HG02798 (cell line): Measurements from ENCODE around the gene PDIA5.
A peak's percentile ranks its signal among the peaks of the same experiment; 100 is the strongest.

Experiments
- ATAC-seq: cut with Tn5 transposase; IDR thresholded peaks from one replicate; pipeline ENCODE4 v1.9.1; 2021; ENCODE audit warnings: mild to moderate bottlenecking; ENCODE audit not compliant: unreplicated experiment, poor library complexity

The PDIA5 gene

DNA sequence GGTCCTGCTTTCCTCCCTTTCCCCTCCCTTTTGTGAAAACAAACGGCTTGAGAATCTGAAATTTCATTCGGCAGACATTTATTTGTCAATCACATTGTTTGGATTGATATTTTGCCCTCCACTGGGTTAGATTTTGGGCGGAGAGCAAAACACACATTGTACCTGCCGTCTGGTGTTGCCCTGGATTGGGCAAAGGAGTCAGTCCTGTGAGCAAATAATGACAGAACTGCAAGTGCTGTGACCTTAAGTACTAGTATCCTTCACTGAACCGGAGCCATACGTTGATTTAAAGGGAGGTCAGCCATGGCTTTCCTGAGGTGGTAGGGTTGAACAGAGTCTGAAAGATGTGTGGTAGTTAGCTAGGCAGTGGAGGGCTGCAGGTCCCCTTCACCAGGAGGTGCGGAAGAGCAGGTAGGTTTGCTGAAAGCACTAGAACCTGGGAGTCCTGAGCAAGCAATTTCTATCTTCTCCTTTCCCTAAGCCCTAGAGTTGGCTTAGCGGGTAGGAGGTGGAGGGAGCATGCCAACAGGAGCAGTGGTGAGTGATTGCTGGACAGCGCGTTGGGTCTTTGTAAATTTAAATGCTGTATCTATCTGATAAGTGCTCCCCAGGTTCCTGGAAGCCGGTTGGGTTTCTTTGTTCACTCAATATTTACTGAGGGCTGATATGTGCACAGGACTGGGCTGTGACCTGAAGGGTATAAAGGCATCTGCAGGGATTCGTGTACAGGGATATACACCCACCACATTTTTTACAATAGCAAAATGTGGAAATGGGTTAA lies 2.0 kb downstream of the PDIA5 start:
- no peak for ATAC-seq

DNA sequence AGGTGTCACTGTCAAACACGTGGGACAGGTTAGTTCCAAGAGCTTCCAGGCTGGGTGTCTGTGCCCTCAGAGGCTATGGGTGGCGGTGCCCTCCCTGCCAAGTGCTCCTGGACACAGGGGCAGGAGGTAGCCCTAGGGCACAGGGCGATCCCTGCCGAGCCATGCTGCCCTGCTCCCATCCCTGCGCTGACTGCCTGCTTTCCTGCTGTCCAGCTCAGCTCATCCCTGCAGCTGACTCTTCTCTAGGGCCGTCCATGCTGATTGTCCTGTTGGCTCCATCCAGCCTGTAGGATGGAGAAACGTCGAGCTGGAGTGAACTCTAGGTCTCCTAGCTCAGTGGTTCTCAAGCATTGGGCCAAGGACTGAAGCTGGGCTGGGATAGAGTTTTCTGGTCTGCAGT lies 3.7 kb downstream of the PDIA5 start:
- ATAC-seq = no peak

DNA sequence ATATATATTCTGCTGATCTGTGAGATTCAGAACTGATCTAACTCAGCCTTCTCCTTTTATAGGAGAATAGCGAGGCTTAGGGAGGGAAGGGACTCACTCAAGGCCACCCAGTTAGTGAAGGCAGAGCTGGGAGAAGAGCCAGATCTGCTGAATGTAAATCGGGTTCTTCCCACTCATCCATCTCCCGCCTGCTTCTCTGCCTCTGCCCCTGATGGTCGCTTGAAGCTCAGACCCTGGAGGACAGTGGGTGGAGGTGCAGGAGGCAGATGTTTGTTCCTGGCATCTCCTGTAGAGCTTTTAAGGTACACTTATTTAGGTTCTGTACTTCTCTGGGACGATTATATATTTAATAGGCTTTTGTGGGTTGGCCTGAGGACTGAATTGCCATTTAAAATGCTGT lies 4.3 kb downstream of the PDIA5 start:
- no peak for ATAC-seq

DNA sequence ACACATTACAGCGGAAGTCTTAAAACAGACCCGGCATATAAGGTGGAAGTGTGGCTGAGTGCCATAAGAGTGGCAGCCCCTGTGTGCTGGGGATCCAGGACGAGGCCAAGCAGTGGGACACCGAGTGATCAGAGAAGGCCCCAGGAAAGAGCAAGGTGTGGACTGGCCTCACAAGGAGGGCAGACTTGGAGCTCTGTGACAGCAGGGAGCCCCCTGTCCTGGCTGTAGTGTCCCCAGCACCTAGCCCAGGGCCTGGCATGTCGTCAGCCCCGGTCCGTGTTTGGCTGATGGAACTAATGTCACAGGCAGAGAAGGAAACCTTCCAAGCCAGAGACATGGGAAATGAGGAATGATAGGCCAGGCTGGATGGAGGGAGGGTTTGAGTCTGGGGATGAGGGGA lies 4.8 kb downstream of the PDIA5 start:
- ATAC-seq = no peak

DNA sequence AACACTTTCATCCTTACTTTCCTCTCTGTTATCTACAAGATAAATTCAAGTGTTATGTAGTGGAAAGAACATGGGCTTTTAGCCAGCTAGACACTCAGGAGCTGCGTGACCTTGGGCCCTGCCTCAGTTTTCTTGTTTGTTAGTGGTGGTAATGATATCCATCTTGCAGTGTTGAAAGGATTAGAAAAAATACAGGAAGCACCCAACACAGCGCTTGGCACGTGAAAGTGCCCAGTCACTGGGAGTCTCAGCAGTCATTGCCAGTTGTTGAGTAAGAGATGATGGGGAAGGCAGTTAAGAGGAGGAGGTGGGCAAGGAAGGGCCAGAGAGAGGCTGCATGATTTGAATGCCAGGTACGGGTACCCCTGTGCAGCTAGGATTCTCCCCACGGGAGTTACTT lies 5.3 kb downstream of the PDIA5 start:
- no peak for ATAC-seq

DNA sequence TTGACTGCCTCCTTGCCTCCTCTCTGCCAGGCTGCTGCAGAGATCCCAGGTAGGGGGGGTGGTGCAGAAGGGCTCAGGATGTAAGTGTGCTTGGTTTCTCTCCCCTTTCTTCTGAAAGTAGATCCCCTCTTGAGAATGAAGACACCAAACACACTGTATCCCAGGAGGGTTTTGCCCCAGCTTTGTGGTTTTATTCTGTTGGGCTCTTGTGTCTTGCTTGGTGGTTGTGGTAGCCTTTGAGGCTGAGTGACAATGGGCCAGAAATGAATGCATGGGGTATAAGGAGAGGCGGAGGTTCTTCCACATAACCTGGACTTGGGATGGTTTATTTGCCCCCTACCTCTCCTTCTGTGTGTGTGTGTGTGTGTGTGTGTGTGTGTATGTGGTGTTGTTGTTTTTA lies 5.7 kb downstream of the PDIA5 start:
- no peak for ATAC-seq

DNA sequence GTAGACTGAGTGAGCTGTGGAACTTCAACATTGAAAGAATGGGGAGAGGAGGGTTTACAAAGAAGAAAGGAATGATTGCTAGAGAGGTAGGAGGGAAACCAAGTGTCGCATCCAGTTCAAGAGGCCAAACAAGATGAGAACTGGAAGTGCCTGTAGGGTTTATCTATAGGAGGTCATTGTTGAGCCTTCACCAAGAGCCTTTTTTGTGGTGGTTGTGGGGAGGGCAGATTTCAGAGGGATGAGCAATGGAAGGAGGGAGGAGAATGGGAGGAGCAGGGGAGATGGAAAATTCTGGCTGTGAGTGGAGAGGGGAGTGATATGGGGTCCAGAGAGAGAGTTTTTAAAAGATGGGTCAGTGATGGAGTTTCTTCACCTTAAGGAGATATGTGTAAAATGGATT lies 8.5 kb downstream of the PDIA5 start:
- no peak for ATAC-seq

DNA sequence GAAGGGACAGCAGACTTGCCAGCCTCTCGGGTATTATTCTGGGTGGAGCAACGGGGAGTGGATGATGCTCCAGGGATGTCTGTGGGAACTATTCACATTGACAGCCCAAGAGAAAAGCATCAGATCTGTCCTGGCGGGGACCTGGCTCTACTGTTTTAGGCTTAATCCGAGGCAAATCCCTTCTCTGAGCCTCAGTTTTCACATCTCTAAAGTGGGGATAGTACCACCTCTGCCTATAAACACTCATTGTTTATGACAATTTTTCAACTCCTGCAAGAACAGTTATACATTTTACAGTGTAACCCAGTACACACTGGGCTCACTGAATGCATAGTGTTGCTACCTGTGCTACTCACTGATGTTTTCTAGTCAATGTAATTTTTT lies 9.3 kb downstream of the PDIA5 start:
- ATAC-seq = no peak

DNA sequence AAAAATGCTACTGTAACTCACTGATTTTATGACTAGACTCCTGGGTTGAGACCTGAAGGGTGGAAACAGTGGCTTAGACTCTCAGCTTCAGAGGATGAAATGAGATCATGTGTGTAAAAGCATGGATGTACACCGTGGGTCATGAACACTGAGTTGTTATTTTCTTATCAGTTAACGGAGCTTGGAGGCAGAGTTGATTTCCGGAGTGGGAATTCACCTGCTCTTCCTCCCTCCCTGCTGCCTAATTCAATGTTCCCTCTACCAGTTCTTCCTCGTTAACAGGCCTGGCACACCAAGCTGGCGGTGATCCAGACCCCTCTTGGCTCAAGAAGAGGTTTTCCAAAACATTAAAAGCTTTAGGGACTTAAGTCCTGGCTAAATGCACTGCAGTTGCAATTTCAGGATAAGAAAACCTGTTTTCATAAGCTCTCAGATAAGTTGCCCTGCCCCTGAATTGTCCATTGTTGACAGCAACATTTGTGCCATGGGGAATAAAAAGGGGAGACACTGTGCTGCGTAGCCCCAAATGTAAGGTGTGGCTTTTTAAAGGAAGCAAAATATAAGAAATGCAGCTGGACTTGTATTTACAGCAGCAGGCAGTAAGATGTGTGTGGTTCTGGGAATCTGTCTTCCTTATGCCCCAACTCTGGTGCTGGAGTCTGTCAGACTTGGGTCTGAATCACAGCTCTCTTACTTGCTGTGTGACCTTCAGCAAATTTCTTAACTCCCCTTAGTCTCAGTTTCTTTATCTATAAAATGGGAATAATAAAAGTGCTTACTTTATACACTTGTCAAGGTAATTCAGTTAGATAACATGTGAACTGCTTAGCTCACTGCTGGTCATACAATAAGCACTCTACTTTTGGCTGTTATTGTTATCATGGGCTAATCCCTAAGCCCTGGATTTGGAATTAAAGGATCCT lies 9.9 kb downstream of the PDIA5 start:
- no peak for ATAC-seq

DNA sequence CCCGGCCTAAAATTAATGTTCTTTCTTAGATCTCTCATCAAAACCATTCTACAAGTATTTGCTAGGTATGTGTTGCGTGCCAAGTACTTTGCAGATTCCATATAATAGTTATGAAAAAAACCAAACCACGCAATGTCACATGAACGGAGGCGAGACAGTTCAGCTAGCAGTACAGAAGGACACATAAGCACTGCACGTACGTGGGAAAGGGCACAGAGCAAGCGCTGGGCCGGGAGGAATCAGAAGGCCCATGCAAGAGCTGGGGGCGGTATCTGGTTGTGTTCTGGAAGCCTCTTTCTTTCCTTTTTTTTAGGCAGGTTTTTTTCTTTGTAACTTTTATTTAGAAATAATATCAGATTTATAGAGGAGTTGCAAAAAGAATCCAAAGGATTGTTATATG lies 11.3 kb downstream of the PDIA5 start:
- ATAC-seq = no peak

DNA sequence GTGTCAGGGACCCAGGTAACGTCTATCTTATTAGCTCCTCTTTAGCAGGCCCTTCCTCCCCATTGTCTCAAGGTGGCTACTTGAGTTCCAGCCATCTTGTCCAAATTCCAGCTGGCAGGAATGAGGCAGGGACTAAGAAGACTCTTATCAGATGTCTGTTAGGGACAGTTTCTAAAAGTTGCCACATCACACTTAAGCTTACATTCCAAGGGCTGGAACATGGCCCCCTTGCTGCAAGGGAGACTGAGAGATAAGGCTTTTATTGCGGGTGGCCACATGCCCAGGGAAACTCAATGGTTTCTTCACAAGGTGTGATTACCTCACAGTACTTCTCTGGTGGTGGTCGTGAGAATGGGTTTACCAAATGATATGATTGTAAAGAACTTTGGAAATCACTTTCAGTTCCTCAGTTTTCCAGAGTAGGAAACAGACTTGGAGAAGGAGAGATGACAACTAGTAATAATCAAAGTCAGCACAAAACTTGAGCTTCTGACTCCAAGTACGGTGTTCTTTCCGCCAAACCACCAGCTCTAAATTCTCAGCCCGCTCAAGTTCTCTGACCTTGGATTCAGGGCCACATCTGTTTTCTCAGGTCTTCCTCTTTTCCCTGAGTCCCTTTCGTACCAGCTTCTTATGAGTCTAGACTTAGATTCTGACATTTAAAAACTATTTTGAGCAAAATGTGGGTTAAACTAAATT lies 14.2 kb downstream of the PDIA5 start:
- ATAC-seq = no peak

DNA sequence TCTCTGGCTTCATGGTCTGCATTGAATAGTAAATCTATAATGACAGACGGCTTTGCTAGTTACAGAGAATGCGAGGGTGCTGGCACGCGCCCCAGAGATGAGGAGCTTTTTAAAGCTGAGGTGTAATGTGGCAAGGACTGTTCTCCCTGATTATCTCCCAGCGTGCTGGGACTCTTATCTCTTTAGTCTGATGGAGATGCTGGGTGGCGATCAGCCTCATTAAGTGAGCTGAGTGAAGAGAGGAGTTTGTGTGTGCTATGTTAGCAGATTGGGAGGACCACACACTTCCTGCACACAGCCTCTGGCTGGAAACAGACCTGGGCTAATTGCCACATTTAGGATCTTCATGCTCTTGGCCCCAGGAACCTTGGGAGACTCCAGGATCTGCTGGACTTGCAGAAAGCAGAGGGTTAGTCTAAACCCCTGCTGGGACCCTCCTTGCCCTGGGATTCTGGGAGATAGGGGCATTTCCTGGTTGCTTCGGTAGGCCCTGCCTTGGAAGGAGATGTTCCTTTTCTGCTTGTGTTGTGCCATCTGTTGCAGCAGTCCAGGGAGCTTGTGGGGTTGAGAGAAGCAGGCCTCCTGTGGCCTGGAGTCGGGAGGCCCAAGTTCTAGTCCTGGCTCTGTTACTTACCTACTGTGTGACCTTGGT lies 15.0 kb downstream of the PDIA5 start:
- ATAC-seq = no peak

DNA sequence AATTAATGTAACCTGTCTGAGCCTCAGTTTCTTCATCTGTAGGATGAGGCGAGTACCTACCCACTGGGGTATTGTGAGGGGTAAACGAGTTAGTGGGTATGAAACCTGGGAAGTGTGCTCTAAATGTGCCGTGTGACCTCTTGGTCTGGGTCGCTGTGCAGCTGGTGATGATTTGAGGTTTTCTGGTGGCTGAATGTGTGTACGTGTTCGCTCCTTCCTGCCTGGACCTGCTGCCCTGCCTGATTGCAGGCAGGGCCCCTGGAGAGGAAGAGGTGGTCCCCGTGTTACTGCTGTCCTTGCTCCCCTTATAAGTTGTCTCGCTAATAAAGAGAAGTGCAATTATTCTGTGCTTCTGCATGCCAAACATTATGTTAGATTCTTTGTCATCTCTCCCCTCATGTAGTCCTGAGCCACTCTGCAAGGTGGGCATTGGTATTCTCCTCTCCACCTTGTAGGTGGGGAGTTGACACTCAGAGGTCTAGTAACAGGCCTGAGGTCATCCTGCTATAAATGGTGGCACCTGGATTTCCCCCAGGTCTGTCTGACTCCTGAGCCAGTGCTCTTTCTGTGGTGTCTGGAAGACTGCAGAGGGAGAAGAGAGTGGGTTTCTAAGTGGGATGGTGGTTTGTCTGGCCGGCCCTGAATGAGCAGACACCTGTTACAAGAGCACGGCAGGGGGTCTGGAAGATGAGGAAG lies 15.7 kb downstream of the PDIA5 start:
- peak; percentile 35 for ATAC-seq

DNA sequence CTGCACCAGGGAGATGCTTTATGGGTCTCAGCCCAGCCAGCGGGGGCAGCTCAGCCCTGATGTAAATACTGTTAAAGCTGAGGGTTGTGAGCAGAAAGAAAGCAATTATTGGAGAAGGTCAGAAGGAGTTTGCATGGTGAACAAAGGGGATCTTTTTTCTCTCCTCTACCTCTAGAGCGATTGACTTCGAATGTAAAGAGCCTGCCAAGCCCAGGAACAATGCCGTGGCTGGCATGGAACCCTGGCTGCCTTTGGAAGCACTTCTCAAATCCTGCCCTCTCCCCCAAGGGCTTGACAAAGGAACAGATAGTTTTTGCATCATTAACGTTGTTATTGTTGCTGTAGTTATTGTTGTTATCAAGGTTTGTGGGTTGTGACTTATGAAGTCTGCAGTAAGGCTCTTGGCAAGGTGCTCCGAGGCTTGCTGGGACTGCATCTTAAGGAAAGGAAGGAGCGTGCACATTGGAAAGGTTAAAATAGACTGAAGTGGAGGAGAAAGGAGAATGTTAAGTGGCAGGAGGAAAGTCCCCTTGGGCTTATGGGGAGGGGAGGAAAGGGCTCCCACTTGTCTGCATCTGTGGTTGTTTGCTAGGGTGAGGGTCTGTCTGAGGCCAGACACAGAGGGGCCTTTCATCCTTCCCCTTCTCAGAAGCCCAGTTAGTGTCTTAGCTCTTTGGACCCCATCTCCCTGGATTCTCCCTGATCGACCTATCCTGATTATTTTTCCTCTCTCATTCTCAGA lies 16.7 kb downstream of the PDIA5 start:
- ATAC-seq = no peak

DNA sequence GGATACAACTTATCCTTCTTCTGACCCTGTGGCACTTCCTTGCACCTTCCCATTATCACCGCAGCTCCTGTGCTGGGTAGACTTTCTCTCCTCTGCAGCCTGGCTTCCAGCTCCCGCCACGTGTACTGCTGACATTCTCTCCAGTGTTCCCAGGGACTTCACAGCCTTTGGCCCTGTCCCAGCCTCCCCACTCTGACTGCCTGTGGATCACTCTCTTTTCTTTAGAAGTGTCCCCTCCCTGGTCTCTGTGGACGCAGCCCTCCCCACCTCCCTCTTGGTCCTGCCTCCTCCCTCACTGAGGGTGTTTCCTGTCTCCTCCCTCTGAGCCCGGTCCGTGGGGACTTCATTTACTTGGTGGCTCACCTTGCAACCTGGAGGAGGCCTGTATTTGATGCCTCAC lies 17.4 kb downstream of the PDIA5 start:
- no peak for ATAC-seq

DNA sequence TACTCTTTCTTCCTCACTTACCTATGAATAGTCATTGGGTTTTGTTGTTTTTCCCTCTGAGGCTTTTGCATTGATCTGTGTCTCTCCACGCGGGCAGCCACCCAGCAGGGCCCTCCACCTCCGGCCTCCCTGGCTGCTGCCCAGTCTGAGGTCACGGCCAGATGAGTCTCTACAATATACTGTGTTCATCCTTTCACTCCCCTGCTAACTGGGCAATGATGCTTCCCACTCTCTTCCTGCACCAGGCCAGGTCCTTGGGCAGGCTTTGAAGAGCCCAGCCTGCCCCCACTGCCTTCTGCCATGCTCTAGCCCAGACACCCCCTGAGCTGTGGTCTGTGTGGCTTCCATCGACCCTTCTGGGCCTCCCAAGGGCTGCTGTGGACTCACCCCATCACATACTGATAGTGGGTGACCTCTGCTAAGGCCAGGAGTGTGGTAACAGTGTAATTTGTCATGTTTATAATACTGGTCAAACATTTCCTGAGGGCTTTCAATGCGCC lies 18.0 kb downstream of the PDIA5 start:
- no peak for ATAC-seq

DNA sequence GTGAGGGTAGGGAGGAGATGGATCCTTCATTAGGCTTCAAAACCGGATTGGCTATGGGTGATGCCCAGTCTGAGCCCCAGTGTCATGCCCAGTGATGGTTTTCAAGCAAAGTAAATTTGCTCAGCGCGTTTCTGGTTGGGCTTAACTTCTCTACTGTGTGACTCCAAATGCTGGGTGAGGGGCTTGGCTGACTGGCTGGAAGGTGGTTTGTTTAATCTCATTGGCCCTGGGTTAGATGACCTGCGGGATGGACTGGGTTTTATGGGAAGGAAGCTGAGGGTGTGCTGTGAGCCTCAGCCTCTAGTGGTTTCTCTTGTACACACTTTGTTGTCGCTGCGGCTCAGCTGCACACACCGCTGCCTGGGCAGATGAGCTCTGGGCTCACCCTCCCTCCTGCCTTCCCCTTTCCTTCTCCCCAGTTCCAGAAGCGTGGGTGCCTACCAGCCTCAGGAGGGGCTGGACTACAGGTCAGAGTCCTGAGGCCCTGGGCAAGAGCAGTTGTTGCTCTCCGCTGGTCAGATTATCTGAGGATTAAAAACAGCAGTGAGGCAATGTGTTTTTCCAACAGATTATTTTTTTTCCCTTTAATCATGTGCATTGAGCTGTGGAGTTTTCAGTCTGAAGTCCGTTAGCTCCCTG lies 18.6 kb downstream of the PDIA5 start:
- ATAC-seq = no peak

DNA sequence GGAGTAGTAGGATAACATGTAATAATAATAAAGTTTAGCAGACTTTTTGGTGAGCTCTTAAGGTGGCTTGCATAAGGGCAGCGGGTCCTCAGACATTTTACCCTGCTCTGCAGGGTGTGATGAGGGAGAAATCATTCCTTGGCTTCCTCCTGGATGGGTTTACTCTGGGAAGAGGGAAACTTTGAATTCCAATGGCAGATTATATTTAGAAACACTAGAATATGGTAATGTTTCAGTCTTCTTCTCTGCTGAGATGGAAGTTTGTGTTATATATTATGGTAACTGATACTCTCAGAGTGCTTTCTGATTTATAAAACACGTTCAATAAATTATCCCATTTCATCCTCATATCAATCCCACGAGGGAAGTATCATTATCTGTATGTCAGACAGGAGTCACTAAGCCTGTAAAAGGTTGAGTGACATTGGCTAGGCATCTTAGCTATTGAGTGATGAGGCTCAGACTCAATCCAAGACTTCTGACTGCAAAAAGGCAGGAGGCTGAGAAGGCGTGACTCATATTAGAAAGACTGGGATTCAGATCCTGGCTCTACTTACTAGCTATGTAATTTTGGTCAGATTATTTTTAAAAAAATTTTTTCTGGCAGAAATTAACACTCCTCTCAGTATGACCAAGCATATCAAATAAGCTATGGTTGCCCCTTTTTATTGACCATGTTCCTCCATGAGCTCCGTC lies 19.3 kb downstream of the PDIA5 start:
- no peak for ATAC-seq
